Chondrocyte (in vitro differentiated cells): Measurements from ENCODE around the gene GCLC. TPM values are rescaled to one million over a fixed set of nuclear protein-coding genes. Genes with fewer than 3 reads are reported as not detected.

Experiments
- DNase-seq: peaks from one replicate; pipeline ENCODE4 v3.0.0; 2021; ENCODE audit warnings: mixed read lengths, low spot score
- H3K27ac Mint-ChIP-seq: one replicate; pipeline ENCODE4 v1.8.0; 2021; ENCODE audit warnings: mild to moderate bottlenecking, moderate library complexity, mixed read lengths; ENCODE audit not compliant: unreplicated experiment
- H3K27me3 Mint-ChIP-seq: 2 replicates; pipeline ENCODE4 v1.8.0; 2021; ENCODE audit warnings: low read depth, mixed read lengths
- H3K36me3 Mint-ChIP-seq: 2 replicates; pipeline ENCODE4 v1.8.0; 2021; ENCODE audit warnings: low read depth, mixed read lengths
- H3K4me1 Mint-ChIP-seq: 2 replicates; pipeline ENCODE4 v1.8.0; 2021; ENCODE audit warnings: low read depth, mild to moderate bottlenecking, mixed read lengths
- H3K4me3 Mint-ChIP-seq: one replicate; pipeline ENCODE4 v1.8.0; 2021; ENCODE audit warnings: mild to moderate bottlenecking, moderate library complexity, mixed read lengths; ENCODE audit not compliant: unreplicated experiment
- H3K9me3 Mint-ChIP-seq: 2 replicates; pipeline ENCODE4 v1.8.0; 2021; ENCODE audit warnings: low read depth, mixed read lengths
- CTCF ChIP-seq: fragments of 200-600 bp; sonication (generic); IDR thresholded peaks from 2 replicates; pipeline ENCODE4 v1.5.0; 2021; ENCODE audit warnings: antibody characterized with exemption, mild to moderate bottlenecking, moderate library complexity
- total RNA-seq: library from RNA; stranded (reverse); gene quantifications from 3 replicates; pipeline ENCODE4 v1.2.1, GENCODE V29; 2021

Gene GCLC
- total RNA-seq, 1 donor from 2014 or later: 35.2 TPM

GRCh38 chr6:53499094-53499493, 45.8 kb downstream of the GCLC start:
- H3K36me3 Mint-ChIP-seq: peaks cover 17% of the 10 kb centered on the region
- no peak for TF ChIP-seq CTCF
- peaks cover 29% of the 10 kb centered on the region for H3K4me1 Mint-ChIP-seq
- no peak for DNase-seq
- no peaks in the 10 kb centered on the region for H3K9me3 Mint-ChIP-seq
- H3K4me3 Mint-ChIP-seq: no peak overlapping the region
- no peaks in the 10 kb centered on the region for H3K27me3 Mint-ChIP-seq
- H3K27ac Mint-ChIP-seq: no peak overlapping the region

DNA sequence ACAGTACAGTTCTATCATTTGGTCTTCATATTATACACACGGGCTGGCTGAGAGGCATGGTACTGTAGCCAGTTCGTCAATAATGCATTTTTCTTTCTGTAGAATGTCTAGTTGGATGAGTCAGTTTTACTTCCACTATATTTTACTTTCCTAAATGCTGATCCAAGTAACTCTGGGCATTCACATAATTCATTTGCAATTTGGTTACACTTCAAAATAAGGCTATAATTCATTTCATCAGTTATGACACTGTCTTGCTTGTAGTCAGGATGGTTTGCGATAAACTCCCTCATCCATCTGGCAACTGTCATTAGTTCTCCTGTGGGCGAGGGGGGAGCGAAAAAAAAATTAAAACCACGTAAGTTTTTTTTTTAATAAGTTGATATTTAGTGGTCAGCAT, 46.3 kb downstream of the GCLC start:
- peaks cover 15% of the 10 kb centered on the region for H3K36me3 Mint-ChIP-seq
- no peaks in the 10 kb centered on the region for H3K9me3 Mint-ChIP-seq
- H3K4me1 Mint-ChIP-seq: peaks cover 34% of the 10 kb centered on the region
- H3K27ac Mint-ChIP-seq: no peak overlapping the region
- no peak for TF ChIP-seq CTCF
- no peaks in the 10 kb centered on the region for H3K27me3 Mint-ChIP-seq
- DNase-seq: no peak
- H3K4me3 Mint-ChIP-seq: no peak overlapping the region

- H3K36me3 Mint-ChIP-seq: peaks cover 9% of the 10 kb centered on the region
- H3K27me3 Mint-ChIP-seq: no peaks in the 10 kb centered on the region
- no peak for DNase-seq
- H3K4me3 Mint-ChIP-seq: no peak overlapping the region
- peak overlapping the region; percentile 24 for H3K27ac Mint-ChIP-seq
- H3K4me1 Mint-ChIP-seq: peaks cover 41% of the 10 kb centered on the region
- TF ChIP-seq CTCF: no peak
- H3K9me3 Mint-ChIP-seq: no peaks in the 10 kb centered on the region
These were observed 47.0 kb downstream of the GCLC start for GRCh38 chr6:53497905-53498304.

GRCh38 chr6:53496797-53497375, 48.0 kb downstream of the GCLC start:
- no peaks in the 10 kb centered on the region for H3K9me3 Mint-ChIP-seq
- H3K4me3 Mint-ChIP-seq: peak overlapping the region; percentile 7
- H3K27me3 Mint-ChIP-seq: no peaks in the 10 kb centered on the region
- TF ChIP-seq CTCF: no peak
- H3K36me3 Mint-ChIP-seq: peaks cover 5% of the 10 kb centered on the region
- H3K27ac Mint-ChIP-seq: peak overlapping the region; percentile 79
- H3K4me1 Mint-ChIP-seq: peaks cover 42% of the 10 kb centered on the region
- DNase-seq: no peak

DNA sequence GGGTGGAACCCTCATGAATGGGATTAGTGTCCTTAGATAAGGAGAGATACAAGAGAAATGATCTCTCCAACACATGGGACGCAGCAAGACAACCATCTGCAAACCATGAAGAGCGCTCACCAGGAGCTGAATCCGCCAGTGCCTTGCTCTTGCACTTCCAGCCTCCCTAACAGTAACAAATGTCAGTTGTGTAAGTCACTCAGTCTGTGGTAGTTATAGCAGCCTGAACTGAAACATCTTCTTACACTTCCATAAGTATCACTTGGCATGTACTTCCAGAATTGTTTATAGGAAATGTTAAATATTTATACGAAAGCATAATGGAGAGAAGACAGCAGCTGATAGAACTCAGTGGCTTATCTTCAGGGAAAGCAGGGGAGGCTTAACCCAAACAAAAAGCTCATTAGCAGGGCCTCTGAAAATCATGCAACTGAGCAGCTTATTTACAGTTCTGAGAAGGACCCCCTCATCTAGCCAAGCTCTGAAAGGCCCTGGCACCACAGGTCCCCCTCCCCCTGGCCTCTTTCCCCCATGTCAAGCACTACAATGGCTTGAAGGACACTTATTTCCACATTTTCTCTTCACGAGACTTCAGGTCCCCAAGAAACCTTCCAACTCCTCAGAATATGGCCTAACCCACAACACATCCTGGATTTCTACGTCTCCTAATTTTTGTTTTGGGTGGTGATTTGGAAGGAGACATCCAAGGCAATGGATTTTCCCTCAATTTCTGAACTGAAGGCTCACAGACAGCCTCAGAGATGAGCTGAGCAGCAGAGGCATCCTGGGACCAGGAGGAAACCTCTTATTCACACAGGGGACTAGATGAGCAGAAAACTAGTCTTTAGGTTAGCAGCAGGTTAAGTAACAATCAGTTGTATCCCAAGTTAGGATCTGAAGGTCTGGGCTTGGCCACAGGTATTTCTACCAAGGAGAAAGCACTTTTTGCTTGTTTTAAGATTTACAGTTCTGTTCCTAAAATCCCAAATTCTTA, 49.1 kb downstream of the GCLC start:
- Mint-ChIP-seq H3K4me1 (peaks cover 42% of the 10 kb centered on the region), H3K36me3 (peaks cover 5% of the 10 kb centered on the region), H3K4me3 (no peak overlapping the region), H3K27ac (peak overlapping the region; percentile 79), H3K9me3 (no peaks in the 10 kb centered on the region), H3K27me3 (peaks cover 3% of the 10 kb centered on the region)
- DNase-seq: no peak
- no peak for TF ChIP-seq CTCF
